PFSK-1 (cell line): Measurements from ENCODE around the gene TNFSF13B.

Source experiments
- FOXP2 ChIP-seq: optimal IDR thresholded peaks from 2 replicates; pipeline ENCODE3; 2011; ENCODE audit warnings: borderline replicate concordance, control low read depth, inconsistent platforms; ENCODE audit not compliant: insufficient read depth; ENCODE audit errors: extremely low read length, extremely low read depth
- POLR2AphosphoS5 ChIP-seq: IDR thresholded peaks from 2 replicates; pipeline ENCODE4 v1.6.1; 2012; ENCODE audit warnings: low read depth, mild to moderate bottlenecking, control low read depth, low read length, moderate library complexity
- SIN3A ChIP-seq: IDR thresholded peaks from 2 replicates; pipeline ENCODE4 v1.6.1; 2012; ENCODE audit warnings: mild to moderate bottlenecking, low read length, moderate library complexity, borderline replicate concordance; ENCODE audit not compliant: insufficient read depth
- TAF1 ChIP-seq: IDR thresholded peaks from 2 replicates; pipeline ENCODE4 v1.6.1; 2012; ENCODE audit warnings: low read length, control low read depth, borderline replicate concordance; ENCODE audit not compliant: insufficient read depth
- TF ChIP-seq, protein P1 (sequence below), 2 experiments: IDR thresholded peaks; 2 replicates each; pipeline versions ENCODE4 v1.6.1 to v1.8.0; 2011 to 2012; ENCODE audit warnings: low read depth in 2 of 2, low read length in 2 of 2, control low read depth in 1 of 2, inconsistent platforms in 1 of 2, mild to moderate bottlenecking in 1 of 2, moderate library complexity in 1 of 2; ENCODE audit not compliant: insufficient read depth in 1 of 2

The TNFSF13B gene

DNA sequence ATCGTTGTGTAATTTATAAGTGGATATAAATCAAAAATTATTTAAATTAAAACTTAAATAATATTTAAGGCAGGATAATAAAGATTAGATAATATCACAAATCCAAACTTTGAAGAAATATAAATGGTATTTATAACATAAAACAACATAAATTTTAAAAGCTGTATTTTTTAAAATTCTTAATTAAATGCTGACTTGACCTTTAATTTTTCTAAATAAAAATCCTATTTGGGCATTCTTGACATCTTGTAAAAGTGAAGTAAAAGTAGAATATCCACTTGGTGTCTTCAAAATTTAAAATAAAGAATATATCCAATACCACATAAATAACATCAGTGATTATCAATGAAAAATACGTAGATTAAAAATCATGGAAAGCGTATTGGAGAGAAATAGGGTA, 87.7 kb downstream of the TNFSF13B start:
- TF ChIP-seq, protein P1, sequence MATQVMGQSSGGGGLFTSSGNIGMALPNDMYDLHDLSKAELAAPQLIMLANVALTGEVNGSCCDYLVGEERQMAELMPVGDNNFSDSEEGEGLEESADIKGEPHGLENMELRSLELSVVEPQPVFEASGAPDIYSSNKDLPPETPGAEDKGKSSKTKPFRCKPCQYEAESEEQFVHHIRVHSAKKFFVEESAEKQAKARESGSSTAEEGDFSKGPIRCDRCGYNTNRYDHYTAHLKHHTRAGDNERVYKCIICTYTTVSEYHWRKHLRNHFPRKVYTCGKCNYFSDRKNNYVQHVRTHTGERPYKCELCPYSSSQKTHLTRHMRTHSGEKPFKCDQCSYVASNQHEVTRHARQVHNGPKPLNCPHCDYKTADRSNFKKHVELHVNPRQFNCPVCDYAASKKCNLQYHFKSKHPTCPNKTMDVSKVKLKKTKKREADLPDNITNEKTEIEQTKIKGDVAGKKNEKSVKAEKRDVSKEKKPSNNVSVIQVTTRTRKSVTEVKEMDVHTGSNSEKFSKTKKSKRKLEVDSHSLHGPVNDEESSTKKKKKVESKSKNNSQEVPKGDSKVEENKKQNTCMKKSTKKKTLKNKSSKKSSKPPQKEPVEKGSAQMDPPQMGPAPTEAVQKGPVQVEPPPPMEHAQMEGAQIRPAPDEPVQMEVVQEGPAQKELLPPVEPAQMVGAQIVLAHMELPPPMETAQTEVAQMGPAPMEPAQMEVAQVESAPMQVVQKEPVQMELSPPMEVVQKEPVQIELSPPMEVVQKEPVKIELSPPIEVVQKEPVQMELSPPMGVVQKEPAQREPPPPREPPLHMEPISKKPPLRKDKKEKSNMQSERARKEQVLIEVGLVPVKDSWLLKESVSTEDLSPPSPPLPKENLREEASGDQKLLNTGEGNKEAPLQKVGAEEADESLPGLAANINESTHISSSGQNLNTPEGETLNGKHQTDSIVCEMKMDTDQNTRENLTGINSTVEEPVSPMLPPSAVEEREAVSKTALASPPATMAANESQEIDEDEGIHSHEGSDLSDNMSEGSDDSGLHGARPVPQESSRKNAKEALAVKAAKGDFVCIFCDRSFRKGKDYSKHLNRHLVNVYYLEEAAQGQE (IDR thresholded peaks at IDR 0.05; ENCODE audit: insufficient read depth in 1 of 2, low read depth in 2 of 2, low read length in 2 of 2), result no peak
- no peak for TF ChIP-seq SIN3A
- TF ChIP-seq FOXP2, result no peak
- TF ChIP-seq POLR2AphosphoS5, result no peak
- no peak for TF ChIP-seq TAF1
